ENCODE measurements around the gene S100A10.

Gene S100A10

DNA sequence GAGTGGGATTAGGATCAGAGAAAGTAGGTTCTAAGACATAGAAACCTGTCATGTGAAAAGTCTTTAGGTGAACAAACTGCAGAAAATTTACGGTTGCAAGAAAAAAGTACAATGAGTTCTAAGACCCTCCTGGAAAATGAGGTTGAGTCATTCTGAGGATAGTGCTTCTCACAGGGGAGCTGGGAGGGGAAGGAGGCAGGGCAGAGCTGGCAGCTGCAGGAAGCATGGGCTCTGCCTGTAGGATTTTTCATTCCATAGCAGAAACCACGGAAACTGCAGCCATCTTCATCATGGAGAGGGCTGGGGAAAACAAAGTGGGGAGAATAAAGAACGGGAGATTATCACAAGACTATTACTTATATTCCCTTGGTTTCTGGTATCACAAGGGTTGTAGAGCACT, 58.5 kb downstream of the S100A10 start:
- H3K4me3 ChIP-seq (ENCODE audit: low read length) = no peak overlapping the region
- no peak for TF ChIP-seq ZNF274 (IDR thresholded peaks at IDR 0.05; ENCODE audit: low read depth, low read length)

DNA sequence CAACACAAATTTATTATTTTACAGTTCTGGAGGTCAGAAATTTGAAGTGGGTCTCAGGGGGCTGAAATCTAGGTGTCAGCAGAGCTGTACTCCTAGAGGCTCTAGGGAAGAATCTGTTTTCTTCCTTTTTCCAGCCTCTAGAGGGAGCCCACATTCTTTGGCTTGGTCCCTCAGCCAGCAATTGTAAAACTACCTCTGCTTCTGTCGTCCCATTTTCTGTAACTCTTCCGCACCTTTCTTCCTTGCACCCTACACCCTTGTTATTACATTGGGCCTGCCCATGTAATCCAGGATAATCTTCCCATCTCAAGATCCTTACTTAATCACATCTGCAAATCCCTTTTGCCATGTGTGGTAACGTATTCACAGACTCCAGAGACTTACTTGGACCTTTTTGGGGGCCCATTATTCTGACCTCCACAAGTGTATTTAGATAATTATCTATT, 59.6 kb downstream of the S100A10 start:
- no peak overlapping the region for H3K4me3 ChIP-seq (ENCODE audit: low read length)
- TF ChIP-seq ZNF274 (IDR thresholded peaks at IDR 0.05; ENCODE audit: low read depth, low read length) = no peak
